HAP-1 (cell line): ENCODE results near the gene UPK2.
"Not testable (repeated sequence)": the region's sequence is repeated elsewhere in the genome, so short reads cannot be mapped to it uniquely, and the experiment has no call there.

ENCODE experiments used
- DNase-seq, 2 experiments: peaks; one replicate each; pipeline ENCODE4 v3.0.0-alpha.2; 2016 to 2020; ENCODE audit warnings: low spot score in 2 of 2
- H3K27me3 ChIP-seq: fragments of 250-450 bp; sonication (Bioruptor Pico); 2 replicates; pipeline ENCODE4 v1.5.1; 2020; ENCODE audit warnings: low read depth, mild to moderate bottlenecking, moderate library complexity
- H3K36me3 ChIP-seq: fragments of 250-450 bp; sonication (Bioruptor Pico); replicated peaks from 2 replicates; pipeline ENCODE4 v1.5.1; 2020; ENCODE audit warnings: mild to moderate bottlenecking
- H3K4me1 ChIP-seq: fragments of 250-450 bp; sonication (Bioruptor Pico); 2 replicates; pipeline ENCODE4 v1.5.1; 2020; ENCODE audit warnings: mild to moderate bottlenecking
- H3K4me3 ChIP-seq: fragments of 250-450 bp; sonication (Bioruptor Pico); 2 replicates; pipeline ENCODE4 v1.5.1; 2020; ENCODE audit warnings: mild to moderate bottlenecking, moderate library complexity
- H3K9me3 ChIP-seq: fragments of 250-450 bp; sonication (Bioruptor Pico); 2 replicates; pipeline ENCODE4 v1.5.1; 2020; ENCODE audit warnings: mild to moderate bottlenecking, moderate library complexity
- in situ Hi-C: fragments of 300-500 bp; cut with MboI; formaldehyde crosslinking; loops from 3 replicates; pipeline ENCODE4 v1.14.3; 2020; ENCODE audit warnings: low sequenced_read_pairs, inconsistent platforms, mixed read lengths

Gene UPK2

GRCh38 chr11:118939404-118939915 is 16.6 kb upstream of the UPK2 start:
- Histone ChIP-seq H3K36me3 (no peaks in the 10 kb centered on the region), H3K4me1 (no peaks in the 10 kb centered on the region), H3K4me3 (no peak overlapping the region), H3K27me3 (peaks cover 2% of the 10 kb centered on the region; the same call in 1 of the 2 replicates), H3K9me3 (no peaks in the 10 kb centered on the region)
- DNase-seq: no peak
- in situ Hi-C loops: no loop called here

DNA sequence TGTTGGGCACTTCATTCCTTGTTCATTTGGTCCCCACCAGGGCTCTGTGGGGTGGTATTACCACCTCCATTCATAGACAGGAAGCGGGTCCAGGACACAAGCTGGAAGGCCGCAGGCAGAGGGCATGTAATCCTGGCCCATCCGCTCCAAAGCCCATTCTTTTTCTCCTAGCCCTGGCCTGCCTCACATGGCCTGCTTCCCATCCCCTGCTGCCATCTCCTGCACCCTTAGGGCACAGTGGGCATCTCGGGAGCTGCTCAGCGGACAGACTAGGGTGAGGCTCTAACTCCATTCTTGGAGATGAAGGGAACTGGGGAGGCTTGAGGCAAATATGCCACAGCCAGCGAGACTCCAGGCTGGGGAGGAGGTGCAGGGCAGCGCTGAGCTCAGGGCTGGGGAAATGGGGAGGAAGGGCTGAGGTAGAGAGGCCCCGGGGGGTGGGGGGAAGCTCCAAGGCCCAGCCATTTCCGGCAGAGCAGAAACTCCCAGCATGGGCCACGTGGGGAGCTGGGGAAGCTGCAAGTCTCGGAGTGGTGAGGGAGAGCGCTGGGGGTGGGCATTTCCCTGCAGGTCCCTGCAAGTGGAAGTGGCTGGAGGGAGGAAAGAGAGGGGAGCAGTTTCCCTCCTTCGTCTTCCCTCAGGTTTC is 16.0 kb upstream of the UPK2 start:
- Histone ChIP-seq H3K4me3 (no peak overlapping the region), H3K4me1 (no peaks in the 10 kb centered on the region), H3K27me3 (peaks cover 2% of the 10 kb centered on the region; the same call in 1 of the 2 replicates), H3K9me3 (no peaks in the 10 kb centered on the region), H3K36me3 (no peaks in the 10 kb centered on the region)
- no peak for DNase-seq
- in situ Hi-C loops: no loop called here

DNA sequence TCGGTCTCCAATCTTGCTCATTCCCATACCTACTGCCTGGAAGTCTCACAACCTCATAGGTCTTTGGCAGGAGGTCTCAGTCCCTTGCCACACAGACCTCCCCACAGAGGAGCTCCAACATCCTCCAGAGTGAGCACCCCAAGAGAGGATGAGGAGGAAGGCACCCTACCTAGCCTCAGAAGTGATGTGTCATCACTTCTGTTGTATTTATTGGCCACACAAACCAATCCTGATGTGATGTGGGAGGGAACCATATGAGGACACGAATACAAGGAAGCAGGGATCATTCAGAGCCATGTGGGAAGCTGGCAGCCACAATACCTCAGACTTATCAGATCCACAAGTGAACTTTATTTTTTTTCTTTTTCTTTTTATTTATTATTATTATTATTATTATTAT is 9.0 kb upstream of the UPK2 start:
- no peak for DNase-seq
- Histone ChIP-seq H3K4me3 (no peak overlapping the region), H3K36me3 (no peaks in the 10 kb centered on the region), H3K27me3 (peaks cover 10% of the 10 kb centered on the region; the same call in 1 of the 2 replicates), H3K4me1 (no peaks in the 10 kb centered on the region), H3K9me3 (no peaks in the 10 kb centered on the region)
- in situ Hi-C loops: no loop called here

GRCh38 chr11:118948000-118948399 is 8.1 kb upstream of the UPK2 start:
- no peaks in the 10 kb centered on the region for H3K4me1 ChIP-seq
- H3K4me3 ChIP-seq: no peak overlapping the region
- H3K9me3 ChIP-seq: no peaks in the 10 kb centered on the region
- H3K27me3 ChIP-seq: peaks cover 10% of the 10 kb centered on the region; the same call in 1 of the 2 replicates
- no peak for DNase-seq
- H3K36me3 ChIP-seq: no peaks in the 10 kb centered on the region
- in situ Hi-C loops: no loop called here

DNA sequence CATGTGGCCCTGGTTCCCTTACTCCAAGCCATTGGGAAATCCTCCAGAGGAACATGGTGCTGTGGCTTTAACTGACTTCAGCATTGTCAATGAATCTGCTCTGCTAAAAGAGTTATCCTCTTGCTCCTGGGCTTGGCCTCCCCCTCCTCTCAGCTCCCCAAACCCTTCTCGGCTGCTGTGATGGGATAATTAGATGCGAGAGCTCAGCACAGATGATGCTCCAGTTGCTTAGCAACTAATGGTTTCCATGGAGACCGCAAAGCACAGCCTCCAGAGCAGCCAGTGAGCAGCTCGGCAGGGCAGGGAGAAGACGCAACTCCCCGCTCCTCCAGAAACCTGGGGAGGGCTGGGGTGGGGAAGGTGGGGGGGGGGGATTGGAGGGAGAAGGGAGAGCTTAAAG is 2.8 kb upstream of the UPK2 start:
- in situ Hi-C loops: no loop called here
- H3K27me3 ChIP-seq: peaks cover 8% of the 10 kb centered on the region; the same call in 1 of the 2 replicates
- no peaks in the 10 kb centered on the region for H3K4me1 ChIP-seq
- H3K9me3 ChIP-seq: no peaks in the 10 kb centered on the region
- peak in 1 of 2 experiments; percentile 54 for DNase-seq
- H3K4me3 ChIP-seq: no peak overlapping the region
- no peaks in the 10 kb centered on the region for H3K36me3 ChIP-seq

GRCh38 chr11:118953976-118954375 is 2.1 kb upstream of the UPK2 start:
- H3K4me3 ChIP-seq, in situ Hi-C loops, H3K36me3 ChIP-seq, H3K27me3 ChIP-seq, H3K9me3 ChIP-seq, DNase-seq, H3K4me1 ChIP-seq: not testable (repeated sequence)

DNA sequence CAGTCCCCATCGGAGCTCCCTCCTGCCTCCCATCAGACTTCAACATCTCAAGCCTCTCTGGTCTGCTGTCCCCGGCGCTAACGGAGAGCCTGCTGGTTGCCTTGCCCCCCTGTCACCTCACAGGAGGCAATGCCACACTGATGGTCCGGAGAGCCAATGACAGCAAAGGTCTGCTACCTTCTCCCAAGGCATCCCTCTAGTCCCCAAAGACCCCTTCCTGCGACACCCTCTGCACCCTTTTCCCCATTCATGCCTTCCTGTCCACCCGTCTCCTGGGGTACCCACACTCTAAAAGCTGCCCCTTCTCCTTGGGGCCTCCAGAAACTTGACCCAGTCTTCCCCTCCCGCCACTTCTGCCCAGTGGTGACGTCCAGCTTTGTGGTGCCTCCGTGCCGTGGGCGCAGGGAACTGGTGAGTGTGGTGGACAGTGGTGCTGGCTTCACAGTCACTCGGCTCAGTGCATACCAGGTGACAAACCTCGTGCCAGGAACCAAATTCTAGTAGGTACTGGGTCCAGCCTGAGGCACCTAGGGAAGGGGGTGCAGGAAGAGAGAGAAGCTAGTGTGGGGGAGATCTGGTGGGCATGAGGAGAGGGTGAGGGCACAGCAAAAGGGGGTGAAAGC is 860 bp downstream of the UPK2 start:
- Histone ChIP-seq H3K4me3 (no peak overlapping the region), H3K4me1 (no peaks in the 10 kb centered on the region), H3K27me3 (peaks cover 6% of the 10 kb centered on the region; the same call in 1 of the 2 replicates), H3K9me3 (no peaks in the 10 kb centered on the region), H3K36me3 (no peaks in the 10 kb centered on the region)
- DNase-seq: no peak
- in situ Hi-C loops: loop anchor here (5.0 kb wide), 1 partner anchor 50 kb away; no protein-coding TSS in a partner anchor

DNA sequence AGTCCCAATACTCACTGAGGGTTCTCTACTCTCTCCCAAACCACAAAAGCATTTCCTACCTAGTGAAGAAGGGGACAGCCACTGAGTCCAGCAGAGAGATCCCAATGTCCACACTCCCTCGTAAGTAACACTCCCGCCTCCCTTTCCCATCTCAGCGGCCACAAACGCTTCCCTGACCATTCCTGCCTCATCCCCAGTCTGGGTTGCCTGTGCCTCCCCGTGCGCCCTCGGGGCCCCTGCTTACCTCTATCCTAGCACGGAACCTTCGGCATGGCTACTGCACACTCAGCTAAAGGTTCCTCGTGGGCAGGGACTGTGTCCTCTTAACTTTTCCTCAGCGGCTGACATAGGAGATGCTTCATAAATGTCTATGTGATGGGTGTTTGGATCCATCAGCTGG is 1.5 kb downstream of the UPK2 start:
- H3K9me3 ChIP-seq: no peaks in the 10 kb centered on the region
- in situ Hi-C loops: loop anchor here (5.0 kb wide), 1 partner anchor 50 kb away; no protein-coding TSS in a partner anchor
- DNase-seq: no peak
- H3K36me3 ChIP-seq: no peaks in the 10 kb centered on the region
- H3K4me3 ChIP-seq: no peak overlapping the region
- no peaks in the 10 kb centered on the region for H3K4me1 ChIP-seq
- peaks cover 6% of the 10 kb centered on the region; the same call in 1 of the 2 replicates for H3K27me3 ChIP-seq

DNA sequence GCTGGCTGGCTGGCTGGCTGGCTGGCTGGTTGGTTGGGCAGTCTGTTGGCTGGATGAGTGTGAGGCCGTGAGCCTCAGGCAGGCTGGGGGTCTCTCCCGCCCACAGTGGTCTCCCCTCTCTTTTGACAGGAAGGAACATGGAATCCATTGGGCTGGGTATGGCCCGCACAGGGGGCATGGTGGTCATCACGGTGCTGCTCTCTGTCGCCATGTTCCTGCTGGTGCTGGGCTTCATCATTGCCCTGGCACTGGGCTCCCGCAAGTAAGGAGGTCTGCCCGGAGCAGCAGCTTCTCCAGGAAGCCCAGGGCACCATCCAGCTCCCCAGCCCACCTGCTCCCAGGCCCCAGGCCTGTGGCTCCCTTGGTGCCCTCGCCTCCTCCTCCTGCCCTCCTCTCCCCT is 1.9 kb downstream of the UPK2 start:
- Histone ChIP-seq H3K4me3 (no peak overlapping the region), H3K36me3 (no peaks in the 10 kb centered on the region), H3K27me3 (peaks cover 6% of the 10 kb centered on the region; the same call in 1 of the 2 replicates), H3K4me1 (no peaks in the 10 kb centered on the region), H3K9me3 (no peaks in the 10 kb centered on the region)
- no peak for DNase-seq
- in situ Hi-C loops: loop anchor here (5.0 kb wide), 1 partner anchor 51 kb away; no protein-coding TSS in a partner anchor

DNA sequence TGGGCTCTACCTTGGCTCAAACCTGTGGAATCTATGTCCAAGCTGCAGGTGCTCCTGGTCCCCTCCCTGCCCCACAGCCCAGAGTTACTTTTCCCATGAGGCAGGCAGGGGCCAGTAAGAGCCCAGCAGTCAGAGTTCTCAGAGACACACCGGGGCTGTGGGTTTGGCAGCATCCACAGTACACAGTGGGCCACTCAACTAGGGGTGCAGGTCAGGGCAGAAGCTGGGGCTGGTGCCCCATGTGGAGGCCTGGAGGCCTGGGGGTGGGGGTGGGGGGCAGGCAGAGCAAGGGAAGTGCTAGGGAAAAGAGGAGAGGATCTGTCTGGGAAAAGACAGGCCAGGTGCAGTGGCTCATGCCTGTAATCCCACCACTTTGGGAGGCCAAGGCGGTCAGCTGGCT is 2.5 kb downstream of the UPK2 start:
- DNase-seq: no peak
- H3K36me3 ChIP-seq: no peaks in the 10 kb centered on the region
- in situ Hi-C loops: loop anchor here (5.0 kb wide), 1 partner anchor 51 kb away; no protein-coding TSS in a partner anchor
- H3K4me3 ChIP-seq: no peak overlapping the region
- H3K4me1 ChIP-seq: no peaks in the 10 kb centered on the region
- H3K9me3 ChIP-seq: no peaks in the 10 kb centered on the region
- peaks cover 4% of the 10 kb centered on the region; the same call in 1 of the 2 replicates for H3K27me3 ChIP-seq

DNA sequence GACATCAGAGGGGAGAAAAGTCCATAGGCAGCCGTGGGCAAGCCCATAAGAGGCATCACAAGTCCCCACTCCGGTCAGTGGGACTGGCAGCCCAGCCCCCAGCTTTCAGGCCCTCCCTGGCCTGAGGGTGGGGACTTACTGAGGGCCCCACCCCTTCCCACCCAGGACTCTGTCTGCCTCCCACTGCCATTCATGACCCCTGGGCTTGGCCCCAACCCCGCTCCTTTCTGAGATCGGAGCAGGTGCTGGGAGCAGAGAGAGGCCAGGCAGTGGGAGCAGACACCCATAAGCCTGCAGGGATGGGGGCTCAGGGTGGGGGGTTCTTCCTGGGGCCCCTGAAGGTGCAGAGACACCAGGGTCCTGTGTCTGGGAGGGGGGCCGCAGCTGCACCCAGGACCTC is 5.1 kb downstream of the UPK2 start:
- H3K4me1 ChIP-seq: no peaks in the 10 kb centered on the region
- no peaks in the 10 kb centered on the region for H3K27me3 ChIP-seq
- no peak overlapping the region for H3K4me3 ChIP-seq
- in situ Hi-C loops: no loop called here
- H3K9me3 ChIP-seq: no peaks in the 10 kb centered on the region
- no peaks in the 10 kb centered on the region for H3K36me3 ChIP-seq
- DNase-seq: no peak

DNA sequence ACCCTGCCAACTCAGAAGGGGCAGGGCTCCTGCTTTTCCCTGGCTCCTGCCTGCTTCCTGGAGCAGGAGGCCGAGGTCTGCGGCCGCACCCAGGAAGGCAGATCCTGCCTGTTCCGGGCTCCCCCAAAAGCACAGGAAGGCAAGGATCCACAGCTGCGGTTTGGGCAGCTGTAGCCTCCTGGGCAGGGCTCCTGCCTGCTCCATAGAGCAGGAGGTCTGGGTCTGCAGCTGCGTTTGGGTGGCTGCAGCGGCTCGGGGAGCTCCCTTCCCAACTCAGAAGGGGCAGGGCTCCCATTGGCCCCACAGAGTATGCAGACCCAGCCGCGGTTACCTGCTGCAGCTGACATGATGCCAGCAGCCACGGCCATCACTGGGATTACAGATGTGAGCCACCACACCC is 5.5 kb downstream of the UPK2 start:
- H3K36me3 ChIP-seq: no peaks in the 10 kb centered on the region
- DNase-seq: no peak
- no peak overlapping the region for H3K4me3 ChIP-seq
- in situ Hi-C loops: no loop called here
- no peaks in the 10 kb centered on the region for H3K9me3 ChIP-seq
- H3K27me3 ChIP-seq: no peaks in the 10 kb centered on the region
- no peaks in the 10 kb centered on the region for H3K4me1 ChIP-seq

GRCh38 chr11:118969508-118969907 is 13.4 kb downstream of the UPK2 start:
- in situ Hi-C loops, H3K27me3 ChIP-seq, DNase-seq, H3K9me3 ChIP-seq, H3K4me3 ChIP-seq, H3K36me3 ChIP-seq, H3K4me1 ChIP-seq: not testable (repeated sequence)

- Histone ChIP-seq H3K4me3 (no peak within 1 kb of the TSS), H3K9me3 (peaks cover 2% of the 10 kb centered on the region; the same call in 1 of the 2 replicates), H3K4me1 (no peaks in the 10 kb centered on the region), H3K27me3 (no peaks in the 10 kb centered on the region), H3K36me3 (no peaks in the 10 kb centered on the region)
- in situ Hi-C loops: no loop called here
- no peak for DNase-seq
Measured at GRCh38 chr11:118971646-118972045, 15.5 kb downstream of the UPK2 start, which contains the start of gene FOXR1. Gene FOXR1 (plus strand): TSS chr11:118971761. CDS start chr11:118971932, 171 bp downstream.
